PC-3 (cell line): Measurements from ENCODE around the gene NPAS1. TPM values are rescaled to one million over a fixed set of nuclear protein-coding genes. Genes with fewer than 3 reads are reported as not detected.

Experiments used
- ATAC-seq: fragments of 200-7000 bp; cut with Tn5 transposase; 2 replicates; pipeline ENCODE4 v1.9.1; 2020; ENCODE audit warnings: mild to moderate bottlenecking, moderate library complexity
- BruUV-seq: library from RNA; stranded (reverse); fragments of 400-500 nt; replicated peaks from 2 replicates; lab custom pipeline; 2021; lab: Mats Ljungman, UMichigan
- CTCF ChIA-PET: fragments of 300-600 bp; sonication (Branson Sonifier 250); formaldehyde crosslinking; loops from one replicate; lab custom pipeline; 2022; ENCODE audit warnings: antibody characterized with exemption; lab: Charles Lee
- POLR2A ChIA-PET: fragments of 300-600 bp; sonication (Branson Sonifier 250); formaldehyde crosslinking; loops from one replicate; lab custom pipeline; 2022; ENCODE audit warnings: antibody characterized with exemption; ENCODE audit not compliant: unreplicated experiment; lab: Charles Lee
- DNase-seq: peaks from one replicate; pipeline ENCODE4 v3.0.0-alpha.2; 2015
- H2AFZ ChIP-seq: fragments of 300-600 bp; sonication (generic); 2 replicates; pipeline ENCODE4 v1.6.0; 2016; ENCODE audit warnings: antibody characterized with exemption, low read length
- H3F3A ChIP-seq: fragments of 300-600 bp; sonication (generic); one replicate; pipeline ENCODE4 v1.6.0; 2017; ENCODE audit warnings: antibody characterized with exemption, low read length, control low read depth, mild to moderate bottlenecking; ENCODE audit not compliant: unreplicated experiment
- H3K27ac ChIP-seq: fragments of 300-600 bp; sonication (generic); 2 replicates; pipeline ENCODE4 v1.5.1; 2016; ENCODE audit warnings: mild to moderate bottlenecking, low read length
- H3K27me3 ChIP-seq: fragments of 300-600 bp; sonication (generic); 2 replicates; pipeline ENCODE4 v1.6.1; 2016; ENCODE audit warnings: low read length, mixed read lengths
- H3K36me3 ChIP-seq: fragments of 300-600 bp; sonication (generic); 2 replicates; pipeline ENCODE4 v1.6.1; 2016; ENCODE audit warnings: low read depth, mixed run types, low read length, mixed read lengths
- H3K4me1 ChIP-seq: fragments of 300-600 bp; sonication (generic); 2 replicates; pipeline ENCODE4 v1.5.1; 2016; ENCODE audit warnings: low read length; ENCODE audit not compliant: insufficient read depth
- H3K4me2 ChIP-seq: fragments of 300-600 bp; sonication (generic); 2 replicates; pipeline ENCODE4 v1.6.0; 2016; ENCODE audit warnings: low read length
- H3K4me3 ChIP-seq: fragments of 300-600 bp; sonication (generic); 2 replicates; pipeline ENCODE4 v1.5.1; 2016; ENCODE audit warnings: mild to moderate bottlenecking, low read length, mixed read lengths
- H3K79me2 ChIP-seq: fragments of 300-600 bp; sonication (generic); 2 replicates; pipeline ENCODE4 v1.6.1; 2017; ENCODE audit warnings: low read length, mixed read lengths
- H3K9ac ChIP-seq: fragments of 300-600 bp; sonication (generic); 2 replicates; pipeline ENCODE4 v1.6.0; 2016; ENCODE audit warnings: mild to moderate bottlenecking, low read length
- H3K9me2 ChIP-seq: fragments of 300-600 bp; sonication (generic); replicated peaks from 2 replicates; pipeline ENCODE4 v1.6.1; 2016; ENCODE audit warnings: mixed run types, low read length, mixed read lengths
- H3K9me3 ChIP-seq: fragments of 300-600 bp; sonication (generic); 2 replicates; pipeline ENCODE4 v1.6.1; 2016; ENCODE audit warnings: low read length, mixed read lengths
- H4K20me1 ChIP-seq: fragments of 300-600 bp; sonication (generic); 2 replicates; pipeline ENCODE4 v1.6.1; 2016; ENCODE audit warnings: low read length, mixed read lengths
- CTCF ChIP-seq: fragments of 300-600 bp; sonication (generic); conservative IDR thresholded peaks from 2 replicates; pipeline ENCODE4 v1.5.1; 2017; ENCODE audit warnings: antibody characterized with exemption, low read depth, mild to moderate bottlenecking, low read length
- EZH2 ChIP-seq: fragments of 300-600 bp; sonication (generic); IDR thresholded peaks from one replicate; pipeline ENCODE4 v1.6.1; 2017; ENCODE audit warnings: antibody characterized with exemption, mild to moderate bottlenecking, low read length; ENCODE audit not compliant: unreplicated experiment
- EZH2phosphoT487 ChIP-seq: fragments of 300-600 bp; sonication (generic); IDR thresholded peaks from 2 replicates; pipeline ENCODE4 v1.6.1; 2018; ENCODE audit warnings: mild to moderate bottlenecking, antibody characterized with exemption, low read length, borderline replicate concordance
- intact Hi-C: fragments of 100-400 bp; cut with micrococcal nuclease; formaldehyde crosslinking; loops from 2 replicates; pipeline ENCODE4 v1.9.0; 2023
- total RNA-seq: library from RNA; depleted of rRNA; stranded (reverse); fragments of >200 nt; gene quantifications from 2 replicates; pipeline ENCODE4 v1.2.3, GENCODE V29; 2014

Gene NPAS1
- total RNA-seq, 1 experiment from 2014 or later: 1.6 TPM

DNA sequence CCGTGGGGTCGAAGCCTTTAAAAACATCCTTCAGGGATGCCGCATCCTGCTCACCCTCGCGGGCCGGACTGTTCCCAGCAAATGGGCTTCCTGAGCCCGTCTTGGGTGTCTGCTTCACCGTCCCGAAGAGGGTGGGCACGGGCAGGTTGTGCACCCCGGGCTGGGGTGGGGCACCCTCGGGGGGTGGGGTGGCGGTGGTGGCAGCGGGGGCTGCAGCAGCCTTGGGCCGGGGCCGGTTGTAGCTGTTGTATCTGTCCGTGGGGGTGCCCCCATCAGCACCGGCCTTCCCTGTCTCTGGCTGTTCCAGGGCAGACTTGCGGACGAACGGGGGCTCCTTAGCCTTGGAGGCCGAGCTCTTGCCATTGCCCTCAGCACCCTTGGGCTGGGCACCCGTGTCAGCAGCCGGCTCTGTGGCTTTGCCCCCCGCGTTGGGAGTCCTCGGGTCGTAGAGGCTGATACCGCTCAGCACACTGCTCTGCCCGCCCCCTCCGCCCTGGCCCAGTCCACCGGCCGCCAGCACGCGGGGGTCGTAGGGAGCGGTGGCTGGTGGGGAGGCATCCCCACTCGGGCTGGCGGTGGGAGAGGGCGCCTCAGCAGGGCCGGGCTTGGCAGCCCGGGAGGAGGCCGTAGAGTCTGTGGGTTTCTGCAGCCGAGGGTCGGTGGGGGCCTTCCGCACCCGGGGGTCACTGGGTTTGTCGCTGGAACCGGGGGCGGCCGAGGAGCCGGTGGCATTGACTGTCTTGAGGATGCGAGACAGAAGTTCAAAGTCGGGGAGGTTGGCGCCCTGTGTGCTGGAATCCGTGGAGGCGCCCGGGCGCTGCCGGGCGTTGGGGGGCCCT lies 47.0 kb downstream of the NPAS1 start:
- Histone ChIP-seq H3K9me2 (no peaks in the 10 kb centered on the region), H3K4me2 (no peak overlapping the region), H3K4me3 (no peak overlapping the region), H4K20me1 (no peaks in the 10 kb centered on the region), H3K9me3 (no peaks in the 10 kb centered on the region), H3K4me1 (no peaks in the 10 kb centered on the region), H3K27me3 (no peaks in the 10 kb centered on the region), H3K36me3 (no peaks in the 10 kb centered on the region; the same call in 1 of the 2 replicates), H3K79me2 (no peaks in the 10 kb centered on the region), H3K27ac (no peak overlapping the region), H3K9ac (no peak overlapping the region), H3F3A (no peaks in the 10 kb centered on the region), H2AFZ (no peak overlapping the region)
- POLR2A ChIA-PET: no interaction called here
- CTCF ChIA-PET: no interaction called here
- ATAC-seq (no peak), DNase-seq (no peak)
- intact Hi-C loops: no loop called here
- TF ChIP-seq CTCF (no peak), EZH2 (no peak), EZH2phosphoT487 (no peak)
- no TSS peak for BruUV-seq

DNA sequence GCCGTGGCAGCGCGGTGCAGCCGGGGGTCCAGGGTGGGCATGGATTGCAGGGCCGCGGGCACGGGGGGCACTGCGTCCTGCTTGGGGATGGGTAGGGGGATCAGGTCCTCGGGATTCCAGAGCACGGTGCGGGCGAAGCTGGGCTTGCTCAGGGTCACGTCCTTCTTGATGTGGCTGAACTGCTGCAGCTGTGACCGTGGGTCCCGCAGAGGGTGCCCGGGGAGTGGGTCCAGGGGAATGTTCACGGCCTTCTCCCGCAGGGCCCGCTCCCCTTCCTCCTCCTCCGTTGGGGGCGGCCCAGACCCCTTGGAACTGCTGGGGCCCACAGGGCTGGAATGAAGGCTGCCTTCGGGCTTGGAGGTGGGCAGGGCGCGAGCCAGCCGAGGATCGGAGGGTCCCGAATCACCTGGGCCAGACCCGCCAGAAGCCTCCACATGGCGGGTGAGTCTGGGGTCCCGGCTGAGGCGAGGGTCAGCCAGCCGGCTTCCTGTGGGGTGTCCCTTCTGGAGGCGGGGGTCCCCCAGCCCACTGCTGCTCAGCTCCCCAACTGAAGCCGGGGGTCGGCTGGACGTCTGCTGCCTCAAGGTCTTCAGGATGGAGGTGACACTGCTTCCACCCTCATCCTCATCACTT lies 47.7 kb downstream of the NPAS1 start:
- no peaks in the 10 kb centered on the region for H4K20me1 ChIP-seq
- no peak for ATAC-seq
- H3K9me3 ChIP-seq: no peaks in the 10 kb centered on the region
- no peaks in the 10 kb centered on the region for H3F3A ChIP-seq
- ChIA-PET POLR2A (no interaction called here), CTCF (no interaction called here)
- H3K4me2 ChIP-seq: no peak overlapping the region
- H2AFZ ChIP-seq: no peak overlapping the region
- no peaks in the 10 kb centered on the region; the same call in 1 of the 2 replicates for H3K36me3 ChIP-seq
- intact Hi-C loops: no loop called here
- DNase-seq: no peak
- no peak for TF ChIP-seq CTCF
- TF ChIP-seq EZH2: no peak
- no peak for TF ChIP-seq EZH2phosphoT487
- H3K9me2 ChIP-seq: no peaks in the 10 kb centered on the region
- no peaks in the 10 kb centered on the region for H3K4me1 ChIP-seq
- H3K79me2 ChIP-seq: no peaks in the 10 kb centered on the region
- no peak overlapping the region for H3K9ac ChIP-seq
- no peak overlapping the region for H3K27ac ChIP-seq
- no peak overlapping the region for H3K4me3 ChIP-seq
- H3K27me3 ChIP-seq: no peaks in the 10 kb centered on the region
- no TSS peak for BruUV-seq

DNA sequence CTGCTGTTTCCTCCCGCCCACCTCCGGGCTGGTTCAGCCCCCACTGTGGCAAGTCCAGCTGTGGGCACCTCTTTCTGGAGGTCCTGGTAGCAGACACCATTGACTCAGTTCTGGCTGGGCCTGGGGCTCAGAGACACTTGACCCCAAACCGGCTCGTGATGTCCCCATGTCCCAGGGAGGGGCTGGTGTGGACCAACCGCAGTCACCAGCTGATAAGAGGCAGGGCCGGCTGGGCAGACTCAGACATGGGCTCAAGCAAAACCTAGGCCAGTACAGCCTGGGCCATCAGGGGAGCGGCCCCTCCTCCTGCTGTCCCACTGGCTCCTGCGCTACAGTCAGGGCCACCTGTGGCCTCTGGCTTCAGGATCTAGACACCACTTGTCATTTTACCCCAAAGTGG lies 48.6 kb downstream of the NPAS1 start:
- Histone ChIP-seq H3K27ac (no peak overlapping the region), H2AFZ (no peak overlapping the region), H3K4me1 (no peaks in the 10 kb centered on the region), H3K27me3 (no peaks in the 10 kb centered on the region), H3K4me2 (no peak overlapping the region), H3K79me2 (no peaks in the 10 kb centered on the region), H3K9me2 (no peaks in the 10 kb centered on the region), H4K20me1 (no peaks in the 10 kb centered on the region), H3F3A (no peaks in the 10 kb centered on the region), H3K36me3 (no peaks in the 10 kb centered on the region; the same call in 1 of the 2 replicates), H3K4me3 (no peak overlapping the region), H3K9ac (no peak overlapping the region), H3K9me3 (no peaks in the 10 kb centered on the region)
- DNase-seq (no peak), ATAC-seq (no peak)
- intact Hi-C loops: no loop called here
- TF ChIP-seq EZH2 (no peak), EZH2phosphoT487 (no peak), CTCF (no peak)
- POLR2A ChIA-PET: no interaction called here
- BruUV-seq: no TSS peak
- CTCF ChIA-PET: no interaction called here
